HG02970 (cell line): Measurements from ENCODE around the gene KCNK1.

Experiments
- ATAC-seq: cut with Tn5 transposase; IDR thresholded peaks from one replicate; pipeline ENCODE4 v1.9.1; 2021; ENCODE audit warnings: mild to moderate bottlenecking, moderate library complexity, moderate number of reproducible peaks; ENCODE audit not compliant: unreplicated experiment, low FRiP score

The KCNK1 gene

DNA sequence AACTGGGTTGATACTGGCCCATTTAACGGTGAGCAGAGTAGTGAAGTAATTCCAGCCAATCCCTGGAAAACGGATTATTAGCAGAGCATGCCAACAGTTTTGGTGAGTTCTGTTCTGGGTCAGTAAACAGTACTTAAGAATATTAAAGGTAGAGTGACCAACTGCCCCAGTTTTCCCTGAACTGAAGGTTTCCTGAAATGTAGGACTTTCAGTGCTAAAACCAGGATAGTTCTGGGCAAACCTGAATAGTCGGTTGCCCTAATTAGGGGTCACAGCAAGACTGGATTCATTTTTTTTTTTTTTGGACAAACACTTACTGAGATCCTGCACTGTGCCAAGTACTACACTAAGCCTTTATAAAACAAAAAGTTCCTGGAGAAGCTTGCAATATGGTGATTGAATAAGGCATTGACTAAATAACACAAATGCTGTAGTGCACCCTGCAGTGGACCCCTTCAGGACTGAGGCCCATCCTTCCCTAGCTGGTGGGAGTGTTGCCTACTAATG, 75.9 kb downstream of the KCNK1 start:
- no peak for ATAC-seq

DNA sequence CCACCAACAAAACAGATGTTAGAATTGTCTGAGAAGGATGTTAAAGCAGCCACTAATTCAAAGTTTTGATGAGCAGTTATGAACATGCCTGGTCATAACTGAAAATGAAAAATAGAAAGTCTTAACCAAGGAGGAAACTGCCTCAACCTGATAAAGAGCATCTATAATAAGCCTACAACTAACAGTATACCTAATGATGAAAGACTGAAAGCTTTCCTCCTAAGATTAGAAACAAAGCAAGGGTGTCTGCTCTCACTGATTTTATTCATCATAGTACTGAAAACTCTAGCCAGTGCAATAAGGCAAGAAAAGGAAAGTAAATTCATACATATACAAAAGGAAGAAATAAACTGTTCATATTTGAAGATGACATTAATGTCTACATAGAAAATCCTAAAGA, 82.0 kb downstream of the KCNK1 start:
- ATAC-seq = no peak

DNA sequence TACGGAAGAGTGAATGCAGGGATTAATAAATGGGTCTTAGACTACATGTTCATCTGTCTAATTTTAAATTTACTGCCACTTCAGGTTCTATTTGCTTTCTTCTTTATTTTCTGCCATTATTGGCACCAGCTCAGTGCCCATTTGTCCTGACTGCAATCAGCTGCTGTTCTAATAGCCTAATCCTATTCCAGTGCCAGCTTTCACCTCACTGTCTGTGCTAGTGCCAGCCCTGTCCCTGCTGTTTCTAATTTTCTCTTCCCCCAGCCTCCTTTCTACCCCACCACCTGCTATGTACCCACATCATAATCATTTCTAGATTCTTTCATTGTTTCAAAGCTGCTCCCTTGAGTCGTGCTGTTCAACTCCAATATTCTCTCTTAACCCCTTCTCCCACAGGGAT, 86.4 kb downstream of the KCNK1 start:
- no peak for ATAC-seq

DNA sequence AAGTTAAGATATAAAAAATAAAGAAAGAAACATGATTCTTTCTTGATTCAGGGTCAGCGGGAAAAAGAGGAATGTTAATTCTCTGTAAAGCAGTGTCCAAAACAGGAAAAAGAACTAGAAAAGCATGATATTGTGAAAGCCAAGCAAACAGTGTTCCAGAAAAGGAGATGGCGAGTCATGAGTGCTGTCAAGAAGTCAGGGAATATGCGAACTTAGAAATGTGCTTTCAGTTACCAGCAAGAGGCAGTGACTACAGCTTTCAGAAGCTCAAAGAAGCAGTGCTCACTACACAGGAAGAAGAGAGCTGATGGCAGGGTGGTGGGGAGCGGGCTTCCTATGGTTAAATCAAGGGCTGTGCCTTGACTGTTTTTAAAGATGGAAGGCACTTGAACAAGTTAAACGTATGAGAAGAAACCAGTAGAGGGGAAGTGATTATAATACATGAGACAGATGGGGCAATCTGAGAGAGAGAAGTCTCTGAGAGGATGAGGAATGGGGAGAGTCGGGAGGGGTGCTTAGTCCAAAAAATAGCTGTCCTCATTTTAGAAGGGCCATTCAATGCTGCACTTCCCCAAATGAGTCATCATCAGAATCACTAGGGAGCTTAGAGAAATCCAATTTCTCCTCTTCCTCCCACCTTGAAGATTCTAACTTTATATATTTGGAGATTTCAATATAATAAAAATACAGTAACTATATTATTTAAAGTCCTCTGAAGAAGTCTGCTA, 90.4 kb downstream of the KCNK1 start:
- no peak for ATAC-seq

DNA sequence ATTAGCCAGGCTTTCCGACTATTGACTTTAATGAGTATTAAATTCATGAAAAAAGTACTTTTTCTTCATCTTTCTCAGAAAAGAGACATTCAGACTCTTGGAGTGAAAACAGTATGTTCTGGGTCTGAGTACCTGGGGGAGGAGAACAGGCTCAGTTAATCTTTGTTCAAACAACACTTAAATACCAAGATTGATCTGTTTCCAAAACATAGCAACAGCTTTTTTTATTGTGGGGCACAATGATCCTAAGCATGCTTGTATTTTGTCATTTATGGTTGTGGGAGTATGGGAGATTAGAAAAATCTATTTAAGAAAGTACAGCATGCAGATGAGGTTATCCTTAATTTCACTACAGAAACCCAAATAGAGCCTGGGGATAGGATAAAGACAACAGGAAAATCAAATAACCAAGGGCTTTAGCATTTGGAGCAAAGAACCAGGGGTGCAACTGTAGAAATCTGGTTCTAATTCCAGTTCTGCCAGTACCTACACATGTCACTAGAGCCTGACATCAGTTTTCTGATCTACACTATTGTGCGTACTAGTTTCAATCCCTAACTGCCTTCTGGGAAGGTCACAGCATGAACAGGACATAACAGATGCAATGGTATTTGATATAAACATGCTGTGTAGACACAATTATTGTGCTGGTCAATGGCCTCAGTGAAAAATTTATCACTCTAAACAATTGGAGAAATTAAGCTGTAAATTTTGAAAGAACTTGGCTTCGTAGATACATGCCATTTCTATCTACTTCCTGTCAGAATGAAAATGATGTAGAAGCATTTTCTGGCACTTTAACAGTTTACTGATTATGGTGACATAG, 91.2 kb downstream of the KCNK1 start:
- no peak for ATAC-seq

DNA sequence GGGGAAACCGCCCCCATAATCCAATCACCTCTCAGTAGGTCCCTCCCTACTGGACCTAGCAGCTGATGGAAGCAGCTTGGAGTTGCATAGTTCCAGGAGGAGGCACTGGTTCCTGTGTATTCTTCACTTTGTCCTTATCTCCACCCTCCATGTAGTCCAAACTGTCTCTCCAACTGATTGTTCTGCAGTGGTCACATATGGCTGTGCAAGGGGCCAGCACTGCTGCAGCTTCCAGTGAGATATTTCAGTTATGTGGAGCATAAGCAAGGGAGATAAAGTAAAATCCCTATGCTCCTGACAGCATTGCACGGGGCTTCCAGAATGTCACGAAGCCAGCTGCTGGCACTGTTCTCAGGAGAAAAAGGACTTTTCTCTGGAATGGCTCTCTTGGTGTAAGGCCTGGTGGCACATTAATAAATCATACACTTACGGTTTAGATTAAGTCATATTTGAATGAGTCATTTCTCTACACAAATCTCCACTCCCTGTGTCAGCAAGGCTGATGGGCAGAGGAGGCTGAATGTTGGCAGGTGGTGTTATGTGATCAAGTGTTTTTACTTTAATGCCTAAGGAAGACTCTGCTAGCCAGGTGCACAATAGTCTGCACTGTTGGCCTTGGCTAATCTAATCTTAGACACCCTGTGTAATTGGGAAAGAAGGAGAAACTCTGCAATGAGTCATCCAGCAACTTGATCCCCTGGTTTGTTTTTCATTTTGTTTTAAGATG, 93.4 kb downstream of the KCNK1 start:
- no peak for ATAC-seq

DNA sequence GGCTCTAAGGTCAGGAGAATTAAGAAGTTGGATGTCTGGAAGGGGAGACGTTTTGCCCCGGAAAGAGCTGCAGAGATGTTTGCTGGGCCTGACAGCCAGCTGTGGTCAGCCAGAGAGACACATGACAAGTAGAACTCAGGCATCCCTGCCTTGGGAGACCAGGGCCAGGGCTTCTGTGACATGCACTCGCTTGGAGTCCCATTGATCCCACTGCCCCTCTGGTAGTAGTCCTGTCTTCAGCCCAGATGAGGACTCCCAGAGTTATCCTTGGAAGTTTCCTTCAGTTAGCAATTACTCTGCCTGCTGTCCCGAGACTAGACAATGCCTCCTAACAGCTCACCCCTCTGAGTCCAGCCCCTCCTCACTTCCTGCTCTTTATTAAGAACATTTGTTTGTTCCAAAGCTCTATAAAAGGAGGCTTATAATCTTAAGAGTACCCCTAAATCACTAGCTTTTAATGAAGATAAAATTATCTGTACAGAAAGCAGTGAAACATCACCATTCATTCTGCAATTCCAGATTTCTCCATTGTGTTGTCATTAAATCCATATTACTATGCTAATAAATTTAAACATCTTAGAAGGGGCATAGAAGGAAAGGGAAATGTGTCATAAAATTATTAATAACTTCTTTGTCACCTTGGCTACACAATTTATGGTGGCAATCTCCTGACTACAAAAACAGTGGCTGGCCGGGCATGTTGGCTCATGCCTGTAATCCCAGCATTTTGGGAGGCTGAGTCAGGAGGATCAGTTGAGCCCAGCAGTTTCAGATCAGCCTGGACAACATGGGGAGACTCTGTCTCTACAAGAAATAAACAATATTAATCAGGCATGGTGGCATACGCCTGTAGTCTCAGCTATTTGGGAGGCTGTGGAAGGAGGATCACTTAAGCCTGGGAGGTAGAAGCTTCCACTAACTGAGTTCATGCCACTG, 94.2 kb downstream of the KCNK1 start:
- no peak for ATAC-seq

DNA sequence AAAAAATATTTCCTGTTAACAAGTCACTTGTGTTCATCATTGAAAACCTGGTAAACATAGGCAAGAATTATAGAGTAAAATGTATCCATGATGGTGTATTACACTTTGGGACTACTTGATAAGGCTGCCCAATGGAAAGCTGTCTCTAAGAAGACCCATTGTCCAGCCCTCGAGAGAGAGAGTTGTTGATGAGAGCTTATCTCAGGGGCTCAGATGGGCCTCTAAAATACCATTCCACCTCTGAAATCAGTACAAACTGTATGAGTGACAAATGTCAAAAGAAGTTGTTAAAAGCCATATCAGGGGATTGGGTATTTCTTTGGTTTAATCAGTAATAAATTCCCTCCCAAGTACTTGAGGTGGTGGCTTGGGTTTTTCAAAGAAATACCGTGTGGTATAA, 96.1 kb downstream of the KCNK1 start:
- ATAC-seq = no peak

DNA sequence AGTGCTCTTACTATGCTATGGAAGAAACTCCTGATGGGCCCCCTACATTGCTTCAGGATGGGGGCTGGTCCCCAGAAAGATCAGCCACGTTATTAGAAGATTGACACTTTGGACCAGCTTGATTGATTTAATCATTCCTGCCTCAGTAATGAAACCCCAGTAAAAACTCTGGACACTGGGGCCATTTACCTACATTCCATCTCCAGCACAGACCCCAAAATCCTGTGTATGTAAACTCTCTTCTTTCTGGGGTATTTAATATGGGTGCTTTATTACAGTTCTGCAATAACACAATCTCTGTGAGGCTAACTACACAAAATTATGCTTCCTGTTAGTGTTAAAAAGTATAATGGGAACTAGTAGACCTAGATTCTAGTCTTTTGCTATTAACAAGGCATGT, 96.6 kb downstream of the KCNK1 start:
- no peak for ATAC-seq

DNA sequence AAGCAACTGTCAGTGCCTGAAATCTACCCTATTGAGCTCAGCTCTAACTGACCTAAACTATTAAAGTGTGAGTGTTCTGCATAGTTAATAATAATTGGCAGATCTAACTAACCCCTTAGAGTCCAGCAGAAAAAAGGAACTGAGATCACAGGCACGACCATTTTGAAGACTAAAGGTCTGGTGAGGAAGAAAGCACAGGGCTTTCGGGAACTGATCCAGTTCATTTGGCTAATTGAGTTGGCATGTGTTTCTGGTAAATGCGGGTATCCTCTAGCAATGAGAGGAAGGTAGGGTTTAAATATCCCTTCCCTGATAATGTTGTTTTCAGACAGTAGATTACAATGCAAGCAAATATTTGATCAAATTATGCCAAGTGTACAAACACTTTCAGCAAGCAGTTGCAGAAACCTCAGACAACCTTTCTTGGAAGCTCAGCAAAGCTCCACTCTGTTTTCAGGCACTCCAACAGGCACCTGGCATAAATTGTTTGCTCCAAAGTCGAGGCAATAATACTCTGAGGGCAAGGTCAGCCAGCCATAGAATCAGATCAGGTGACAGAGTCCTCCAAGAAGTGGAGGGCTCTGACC, 100.8 kb downstream of the KCNK1 start:
- ATAC-seq = no peak

DNA sequence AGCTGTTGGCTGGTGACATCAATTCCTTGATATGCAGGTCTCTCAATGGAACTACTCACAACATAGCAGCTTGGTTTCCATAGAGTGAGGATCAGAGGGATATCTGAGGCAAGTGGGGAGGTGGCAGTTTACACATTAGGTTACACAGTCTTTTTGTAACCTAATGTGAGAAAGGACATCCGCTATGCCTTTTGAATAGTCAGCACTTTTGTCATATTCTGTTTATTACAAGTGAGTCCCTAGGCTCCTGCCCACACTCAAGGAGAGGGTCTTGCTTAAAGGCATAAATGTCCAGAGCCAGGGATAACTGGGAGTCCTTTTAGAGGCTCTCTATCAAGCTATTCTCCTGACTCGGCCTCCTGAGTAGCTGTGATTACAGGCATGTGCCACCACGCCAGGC, 104.2 kb downstream of the KCNK1 start:
- no peak for ATAC-seq

DNA sequence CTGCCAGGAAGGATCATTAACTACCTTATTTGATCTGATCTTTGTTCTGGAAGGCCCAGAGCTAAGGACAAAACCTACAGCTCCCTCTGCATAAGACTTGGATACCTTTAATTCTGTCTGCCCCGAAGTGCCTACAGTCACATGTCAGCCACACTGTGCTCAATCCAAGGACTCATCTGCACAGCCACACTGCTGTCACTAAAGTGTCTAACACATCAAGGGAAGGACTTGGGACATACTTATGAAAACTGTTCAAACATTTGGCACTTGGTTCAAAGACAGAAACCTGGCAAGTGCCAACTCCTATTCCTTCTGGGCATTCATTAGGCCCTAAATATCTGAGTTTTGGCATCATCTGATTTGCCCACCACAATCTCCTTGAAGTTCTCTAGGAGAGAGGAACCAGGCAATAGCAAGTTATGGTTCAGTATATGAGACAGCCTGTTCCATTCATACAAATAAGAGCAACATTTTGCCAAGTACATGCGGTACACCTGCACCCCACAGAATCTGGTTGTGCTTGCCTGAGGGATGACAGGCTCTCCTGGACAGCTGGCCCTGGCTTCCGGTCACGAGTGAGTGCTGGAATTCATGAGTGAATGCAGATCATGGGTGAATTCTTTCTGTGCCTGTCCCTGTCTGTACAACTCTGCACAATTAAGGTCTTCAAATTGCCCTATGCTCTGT, 105.9 kb downstream of the KCNK1 start:
- no peak for ATAC-seq

DNA sequence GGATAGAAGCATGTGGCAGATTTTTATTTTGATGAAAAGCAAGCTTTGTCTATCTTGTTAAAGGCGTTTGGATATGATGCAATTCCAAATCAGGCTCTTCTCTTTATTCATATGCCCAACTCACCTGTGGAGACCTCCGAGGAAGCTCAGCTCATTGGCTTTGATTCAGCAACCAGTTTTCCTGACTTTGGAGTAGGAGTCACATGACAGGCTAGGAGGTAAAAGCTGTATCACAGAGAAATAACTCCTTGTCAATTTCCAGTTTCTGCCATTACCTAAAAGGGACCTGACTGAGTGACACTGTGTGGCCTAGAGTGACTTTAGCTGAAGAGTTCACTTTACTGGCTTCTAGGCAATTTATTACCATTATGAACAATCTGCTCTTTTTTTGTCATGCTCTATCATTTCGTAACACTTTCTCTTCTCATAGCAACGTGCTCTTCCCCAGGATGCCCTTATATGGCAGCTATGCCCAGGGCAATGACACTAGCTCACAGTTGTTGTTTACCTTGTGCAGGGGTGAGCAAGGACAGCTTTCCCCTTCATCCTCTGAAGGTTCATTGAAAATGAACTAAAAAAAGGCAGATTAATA, 107.2 kb downstream of the KCNK1 start:
- ATAC-seq = no peak
